ENCODE measurements around the gene PNPLA7.
A peak's percentile ranks its signal among the peaks of the same experiment; 100 is the strongest.

The PNPLA7 gene

GRCh38 chr9:137431416-137431931 lies 118.7 kb downstream of the PNPLA7 start:
- no peak for DNase-seq

GRCh38 chr9:137430723-137431415 lies 119.3 kb downstream of the PNPLA7 start:
- DNase-seq = no peak

- no peak for DNase-seq
Observed at GRCh38 chr9:137429974-137430722, 120.1 kb downstream of the PNPLA7 start.

GRCh38 chr9:137429546-137429890 lies 120.7 kb downstream of the PNPLA7 start:
- no peak for DNase-seq

GRCh38 chr9:137428841-137429545 lies 121.2 kb downstream of the PNPLA7 start:
- no peak for DNase-seq

GRCh38 chr9:137428311-137428630 lies 121.9 kb downstream of the PNPLA7 start:
- no peak for DNase-seq

GRCh38 chr9:137427454-137428310 lies 122.5 kb downstream of the PNPLA7 start:
- no peak for DNase-seq

GRCh38 chr9:137426018-137426681 lies 124.1 kb downstream of the PNPLA7 start:
- no peak for DNase-seq

GRCh38 chr9:137423514-137424291 lies 126.5 kb downstream of the PNPLA7 start:
- DNase-seq = no peak

GRCh38 chr9:137422604-137423513 lies 127.3 kb downstream of the PNPLA7 start, which contains the start of the genes EXD3 and NOXA1:
Gene EXD3, minus strand, starts transcription at chr9:137423162. Its CDS starts 27,805 bp downstream, at chr9:137395357.
Gene NOXA1, plus strand, starts transcription at chr9:137423393. Its CDS starts 137 bp downstream, at chr9:137423530.
- DNase-seq = peak; percentile 46

- no peak for DNase-seq
Observed at GRCh38 chr9:137421838-137422603, 128.2 kb downstream of the PNPLA7 start.

- DNase-seq = no peak
Observed at GRCh38 chr9:137417161-137418021, 132.8 kb downstream of the PNPLA7 start.

GRCh38 chr9:137416563-137417151 lies 133.5 kb downstream of the PNPLA7 start:
- DNase-seq = no peak

GRCh38 chr9:137416006-137416562 lies 134.1 kb downstream of the PNPLA7 start:
- DNase-seq = no peak

GRCh38 chr9:137415451-137415850 lies 134.8 kb downstream of the PNPLA7 start:
- no peak for DNase-seq

GRCh38 chr9:137412431-137412830 lies 137.8 kb downstream of the PNPLA7 start:
- no peak for DNase-seq

- DNase-seq = no peak
Observed at GRCh38 chr9:137411645-137412380, 138.4 kb downstream of the PNPLA7 start.
